T1000 (cell line): ENCODE measurements around the gene HSD17B2.

Source experiments
- DNase-seq: peaks from one replicate; lab custom pipeline; 2025; ENCODE audit warnings: mixed read lengths; lab: John Stamatoyannopoulos, UW

The HSD17B2 gene

GRCh38 chr16:82049484-82049883 lies 14.4 kb downstream of the HSD17B2 start:
- no peak for DNase-seq

GRCh38 chr16:82050506-82050905 lies 15.5 kb downstream of the HSD17B2 start:
- DNase-seq: no peak

GRCh38 chr16:82050909-82051357 lies 15.9 kb downstream of the HSD17B2 start:
- DNase-seq: no peak

- no peak for DNase-seq
These were observed 16.6 kb downstream of the HSD17B2 start for GRCh38 chr16:82051656-82052055.

- DNase-seq: no peak
These were observed 20.1 kb downstream of the HSD17B2 start for GRCh38 chr16:82055117-82055516.

GRCh38 chr16:82055728-82056549 lies 20.9 kb downstream of the HSD17B2 start:
- DNase-seq: no peak

- DNase-seq: no peak
These were observed 21.5 kb downstream of the HSD17B2 start for GRCh38 chr16:82056550-82056896.

GRCh38 chr16:82059161-82059982 lies 24.3 kb downstream of the HSD17B2 start:
- no peak for DNase-seq

GRCh38 chr16:82059983-82060421 lies 24.9 kb downstream of the HSD17B2 start:
- no peak for DNase-seq

GRCh38 chr16:82061861-82062525 lies 26.9 kb downstream of the HSD17B2 start:
- DNase-seq: no peak

- DNase-seq: no peak
These were observed 27.6 kb downstream of the HSD17B2 start for GRCh38 chr16:82062645-82063058.

GRCh38 chr16:82063456-82064082 lies 28.5 kb downstream of the HSD17B2 start:
- no peak for DNase-seq

GRCh38 chr16:82067042-82067803 lies 32.2 kb downstream of the HSD17B2 start:
- no peak for DNase-seq

GRCh38 chr16:82067804-82068325 lies 32.8 kb downstream of the HSD17B2 start:
- DNase-seq: no peak

GRCh38 chr16:82070656-82071369 lies 35.8 kb downstream of the HSD17B2 start:
- peak; percentile 43 for DNase-seq

GRCh38 chr16:82071421-82071820 lies 36.4 kb downstream of the HSD17B2 start:
- DNase-seq: no peak

GRCh38 chr16:82072313-82072712 lies 37.3 kb downstream of the HSD17B2 start:
- DNase-seq: no peak

GRCh38 chr16:82074019-82074558 lies 39.0 kb downstream of the HSD17B2 start:
- DNase-seq: no peak

- DNase-seq: no peak
These were observed 43.1 kb downstream of the HSD17B2 start for GRCh38 chr16:82078125-82078524.

- DNase-seq: no peak
These were observed 44.8 kb downstream of the HSD17B2 start for GRCh38 chr16:82079892-82080291.
